ENCODE results near the gene HOXA10. TPM values are rescaled to one million over a fixed set of nuclear protein-coding genes. Genes with fewer than 3 reads are reported as not detected.
A peak's percentile ranks its signal among the peaks of the same experiment; 100 is the strongest.

Gene HOXA10
- polyA plus RNA-seq, 1 donor = 30.3 TPM

DNA sequence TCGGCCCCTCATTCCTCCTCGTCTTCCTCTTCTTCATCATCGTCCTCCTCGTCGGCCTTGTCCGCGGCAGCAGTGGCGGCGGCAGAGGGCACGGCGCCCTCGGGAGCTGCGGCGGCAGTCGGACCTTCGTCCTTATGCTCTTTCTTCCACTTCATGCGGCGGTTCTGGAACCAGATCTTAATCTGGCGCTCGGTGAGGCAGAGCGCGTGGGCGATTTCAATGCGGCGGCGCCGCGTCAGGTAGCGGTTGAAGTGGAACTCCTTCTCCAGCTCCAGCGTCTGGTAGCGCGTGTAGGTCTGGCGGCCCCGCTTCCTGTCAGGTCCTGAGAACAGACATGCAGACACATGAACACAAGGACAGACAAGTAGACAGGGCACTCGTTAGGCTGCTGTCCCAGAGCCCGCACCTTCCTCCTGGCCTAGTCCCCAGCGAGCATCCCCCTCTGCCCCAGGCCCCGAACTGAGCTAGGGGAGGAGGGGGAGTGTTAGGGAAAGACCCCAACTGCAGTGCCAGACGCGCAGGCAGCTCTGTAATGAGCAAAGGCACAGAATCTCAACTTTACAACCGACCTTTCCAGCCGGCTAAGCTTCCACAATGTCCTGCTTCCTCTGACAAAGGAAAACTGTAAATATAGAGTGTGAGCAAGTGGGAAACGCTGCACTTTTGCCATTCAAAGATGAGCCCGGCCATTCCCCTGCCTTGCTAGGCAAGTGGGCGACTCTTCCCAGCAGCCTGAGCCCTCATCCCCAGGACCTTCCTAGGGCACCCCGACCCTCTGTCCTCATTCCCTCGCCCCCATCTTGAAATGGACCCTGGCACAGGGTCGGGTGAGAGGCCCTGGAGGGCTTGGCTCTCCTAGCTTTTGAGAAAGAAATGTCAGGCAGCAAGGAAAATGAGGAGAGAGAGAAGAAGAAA is 19.0 kb downstream of the HOXA10 start:
- no peak for DNase-seq

DNA sequence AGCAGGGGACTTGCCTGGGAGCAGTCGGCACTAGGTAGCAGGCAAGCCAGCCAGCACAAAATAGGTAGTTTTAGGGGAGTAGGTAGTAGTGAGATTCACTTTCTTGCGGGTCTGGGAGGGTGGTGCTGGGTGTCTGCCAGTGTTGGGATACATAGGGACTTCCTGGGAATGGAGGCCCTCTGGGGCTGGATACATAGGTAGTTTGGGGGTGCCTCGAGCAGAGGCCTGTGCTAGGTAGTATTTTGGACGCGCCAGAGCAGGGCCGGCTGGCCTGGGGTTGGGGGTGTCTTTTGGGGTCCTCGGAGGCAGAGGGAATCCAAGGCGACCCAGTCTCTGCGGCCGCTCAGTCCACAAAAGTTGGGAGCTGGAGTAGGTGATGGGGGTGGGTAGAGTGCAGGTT is 19.8 kb downstream of the HOXA10 start:
- no peak for DNase-seq

DNA sequence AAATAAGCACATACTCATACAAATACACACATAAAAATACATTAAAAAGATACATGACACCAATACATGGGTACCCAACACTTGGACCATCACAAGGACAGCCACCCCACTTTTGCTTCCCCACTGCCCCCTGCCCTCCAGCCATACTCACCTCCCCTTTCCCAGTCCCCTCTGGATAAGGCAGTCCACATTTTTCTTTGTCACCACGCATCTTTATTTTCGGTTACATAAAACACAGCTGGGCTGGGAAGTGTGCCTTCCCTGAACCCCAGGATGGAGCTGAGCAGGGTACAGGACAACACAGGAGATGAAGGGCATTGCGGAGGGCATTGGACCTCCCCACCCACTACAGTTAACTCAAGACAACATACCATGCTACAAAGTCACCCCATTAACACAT is 20.6 kb downstream of the HOXA10 start:
- DNase-seq = no peak

DNA sequence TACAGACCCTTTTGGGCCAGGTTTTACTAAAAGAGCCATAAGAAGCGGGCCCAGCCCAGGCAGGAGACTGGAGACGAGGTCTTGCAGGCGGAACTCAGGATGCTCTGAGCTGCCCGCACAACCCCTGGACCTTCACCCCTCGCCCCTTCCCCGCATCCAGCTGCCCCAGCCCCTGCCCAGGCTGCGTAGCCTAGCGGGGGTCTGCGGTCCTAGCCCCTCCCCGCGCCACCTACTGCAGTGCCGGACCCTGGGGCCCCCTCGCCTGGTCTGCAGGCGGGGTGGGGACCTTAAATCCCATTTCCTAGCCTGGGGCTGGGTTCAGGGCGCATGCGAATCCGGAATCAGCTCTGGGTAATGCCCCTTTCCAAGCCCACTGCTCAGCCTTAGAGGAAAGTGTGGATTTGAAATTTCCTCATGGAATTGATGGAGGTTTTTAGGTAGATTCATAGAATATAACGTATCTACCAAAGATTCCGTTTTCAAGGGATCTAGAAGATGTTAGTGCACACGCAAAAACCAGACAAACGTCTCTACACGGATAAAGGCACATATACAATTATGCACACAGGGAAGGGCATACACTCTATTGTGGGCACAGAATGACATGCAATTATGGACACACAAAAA is 21.2 kb downstream of the HOXA10 start:
- no peak for DNase-seq

DNA sequence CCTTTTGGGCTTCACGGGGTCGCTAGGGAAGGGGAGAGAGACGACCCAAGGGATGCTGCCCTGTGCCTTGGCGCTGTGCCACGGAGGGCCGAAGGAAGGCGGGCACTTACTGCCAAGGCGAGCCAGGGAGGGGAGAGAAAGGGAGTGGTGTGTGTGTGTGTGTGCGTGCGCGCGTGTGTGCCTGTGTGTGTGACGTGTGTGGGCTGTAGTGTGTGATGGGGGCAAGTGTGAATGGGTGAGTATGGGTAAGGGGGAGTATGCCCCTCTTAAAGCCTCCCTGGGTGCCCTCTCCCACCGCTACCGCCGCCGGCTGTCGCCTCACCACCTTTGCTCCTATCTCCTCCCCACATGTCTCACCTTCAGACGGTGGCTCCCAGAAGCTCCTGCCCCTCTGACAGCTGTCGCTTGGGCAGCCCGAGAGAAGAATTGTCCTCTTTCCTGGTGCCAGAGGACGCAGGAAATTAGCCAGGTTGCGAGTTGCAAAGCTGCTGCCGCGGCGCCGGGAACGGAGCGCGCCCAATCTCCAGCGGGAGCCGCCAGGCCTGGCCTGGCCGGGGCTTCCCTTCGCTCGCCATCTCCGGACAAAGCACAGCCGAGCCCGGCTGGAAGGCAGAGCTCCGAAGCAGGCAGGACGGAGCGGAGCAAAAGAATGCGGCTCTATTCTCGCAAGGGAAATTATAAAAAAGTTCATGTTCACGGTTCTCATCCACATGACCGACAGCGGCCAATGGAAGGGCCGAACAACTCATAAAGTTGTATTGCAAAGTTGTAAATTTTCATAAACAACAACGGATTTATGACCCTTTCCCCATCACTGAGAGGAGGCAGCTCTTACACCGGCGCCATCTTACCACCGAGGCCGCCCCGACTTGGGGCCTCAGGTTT is 21.9 kb downstream of the HOXA10 start, which contains the start of gene HOXA3:
Gene HOXA3, minus strand, starts transcription at position 653 of the 885 bp plus-strand sequence. CDS start 41,943 bp downstream, outside the sequence.
- DNase-seq = peak; percentile 79

DNA sequence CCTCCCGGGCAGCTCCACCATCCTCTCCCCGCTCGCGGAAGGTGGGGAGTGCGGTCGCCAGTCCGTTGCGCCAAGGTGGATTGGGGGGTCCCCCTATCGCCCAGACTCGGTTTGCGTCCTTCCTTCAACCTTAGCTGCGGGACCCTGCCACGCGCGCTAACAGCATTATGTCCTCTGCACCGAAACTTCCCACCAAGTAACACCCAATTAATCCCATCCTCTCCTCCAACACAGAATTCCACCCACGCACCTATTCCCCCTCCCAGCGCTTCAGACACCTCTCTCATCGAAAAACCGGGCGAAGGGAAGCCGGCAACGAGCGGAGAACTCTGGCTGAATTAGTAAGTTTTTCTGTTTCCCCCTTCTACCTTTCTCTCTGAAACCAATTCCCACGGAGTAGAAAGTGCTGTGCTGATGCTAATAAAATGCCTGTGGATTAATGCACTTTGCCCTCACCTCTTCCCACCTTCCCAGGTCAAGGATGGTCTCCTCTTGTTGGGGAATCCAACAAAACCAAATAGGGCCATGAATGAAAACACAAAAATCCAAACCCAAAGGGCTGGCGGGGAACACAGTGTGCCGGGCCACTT is 22.7 kb downstream of the HOXA10 start:
- DNase-seq = peak; percentile 63

DNA sequence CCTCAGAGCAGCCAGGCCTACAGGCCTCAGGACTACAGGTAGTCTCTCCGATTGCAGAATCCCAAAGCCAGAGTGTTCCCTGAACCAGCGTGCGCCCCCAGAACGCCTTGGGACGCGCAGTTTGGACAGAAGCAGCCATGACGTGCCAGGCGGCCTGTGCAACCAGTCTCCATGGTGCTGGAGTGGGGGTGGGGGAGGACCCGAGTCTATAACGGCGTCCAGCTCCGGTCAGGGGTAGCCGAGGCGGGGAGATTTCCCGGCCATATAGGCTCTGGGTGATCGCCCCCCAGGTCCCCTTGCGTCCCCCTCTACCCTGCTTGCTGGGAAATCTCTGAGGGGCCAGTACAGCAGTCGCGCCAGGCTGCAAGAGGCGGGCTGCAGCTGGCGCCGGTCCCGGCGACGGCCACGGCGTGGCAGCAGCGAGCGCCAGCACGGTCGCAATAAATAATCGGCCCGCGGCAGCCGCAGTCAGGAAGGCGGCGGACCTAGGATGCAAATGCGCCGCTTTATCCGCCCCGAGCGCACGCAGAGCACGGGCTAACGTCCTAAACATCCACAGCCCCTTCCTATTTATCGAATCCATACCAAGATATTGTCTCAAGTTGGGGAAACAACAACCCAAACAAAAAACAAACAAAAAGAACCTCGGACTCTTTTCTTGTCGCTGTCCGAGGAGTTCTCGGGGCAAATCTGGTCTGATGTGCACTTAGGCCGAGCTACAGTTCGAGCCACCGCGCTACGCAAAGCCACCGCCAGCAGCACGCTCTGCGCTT is 23.4 kb downstream of the HOXA10 start:
- peak; percentile 88 for DNase-seq

DNA sequence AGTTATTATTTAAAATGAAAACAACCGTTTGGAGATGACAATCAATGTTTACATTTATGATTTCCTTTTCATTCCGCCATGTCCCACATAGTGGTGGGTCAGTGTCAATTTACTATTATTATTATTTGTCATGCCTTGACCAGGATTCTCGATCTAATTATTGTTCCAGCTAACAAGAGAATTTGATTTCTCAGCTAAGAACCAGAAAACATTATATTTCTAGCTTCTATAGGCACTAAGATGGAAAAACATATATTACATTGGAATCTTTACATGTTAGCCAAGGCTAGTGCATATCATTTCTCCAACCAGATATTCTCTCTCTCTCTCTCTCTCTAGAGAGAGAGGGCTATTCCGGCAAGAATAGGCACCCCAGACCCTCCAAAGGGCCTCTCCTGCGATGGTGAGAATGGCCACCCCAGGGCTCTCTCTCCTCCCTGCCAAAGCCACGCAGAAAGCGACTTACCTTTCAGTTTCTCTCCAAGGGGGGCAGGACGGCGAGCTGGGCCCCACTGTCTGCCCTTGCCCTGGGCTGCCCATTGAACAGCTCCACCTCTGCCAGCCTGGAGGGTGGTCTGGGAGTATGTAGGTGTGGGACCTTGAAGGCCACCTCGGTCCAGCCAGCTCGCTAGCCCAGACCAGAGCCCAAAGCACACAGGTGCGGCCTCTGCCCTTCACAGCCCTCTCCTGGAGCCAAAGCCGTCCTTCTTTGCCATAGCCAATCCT is 24.1 kb downstream of the HOXA10 start:
- DNase-seq = no peak

DNA sequence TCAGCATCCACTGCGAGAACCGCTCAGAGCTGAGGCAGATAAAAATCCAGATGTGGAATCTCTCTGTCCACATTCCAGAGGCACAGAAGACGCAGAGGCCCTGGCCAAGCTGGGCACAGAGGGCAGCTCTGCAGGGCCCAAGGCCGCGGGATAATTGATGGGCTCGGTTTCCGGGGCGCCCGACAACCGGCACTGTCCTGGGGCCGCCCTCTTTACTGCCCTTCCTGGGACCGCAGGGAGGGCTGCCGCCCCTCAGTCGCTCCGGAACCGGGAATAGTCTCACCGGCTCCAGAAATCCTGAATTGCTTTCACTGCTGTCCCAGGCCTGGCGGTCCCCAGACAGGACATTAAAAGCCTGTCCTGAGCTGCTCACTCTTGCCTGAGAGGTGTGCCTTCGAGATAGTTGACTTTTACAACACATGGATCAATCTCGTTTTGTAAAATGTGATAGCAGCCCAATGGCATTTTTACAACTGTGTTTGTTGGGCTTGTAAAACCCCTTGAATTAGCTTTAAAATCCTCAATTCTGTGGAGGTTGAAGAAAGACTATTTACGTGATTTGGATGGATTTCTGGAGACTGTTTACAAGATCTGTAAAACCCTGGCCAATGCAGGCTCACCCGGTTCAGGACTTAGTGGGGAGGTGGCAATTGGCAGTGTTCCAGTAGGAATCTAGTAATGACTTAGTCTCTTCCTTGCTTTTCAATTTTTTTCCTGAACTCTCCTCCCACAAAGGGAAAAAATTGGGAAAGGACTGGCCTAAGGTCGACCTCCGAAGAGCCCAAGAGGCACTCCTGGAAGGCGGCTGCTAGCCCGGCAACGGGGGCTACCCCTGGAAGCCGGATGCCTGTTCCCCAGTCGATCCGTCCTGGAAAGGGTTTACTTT is 25.1 kb downstream of the HOXA10 start:
- DNase-seq = no peak

DNA sequence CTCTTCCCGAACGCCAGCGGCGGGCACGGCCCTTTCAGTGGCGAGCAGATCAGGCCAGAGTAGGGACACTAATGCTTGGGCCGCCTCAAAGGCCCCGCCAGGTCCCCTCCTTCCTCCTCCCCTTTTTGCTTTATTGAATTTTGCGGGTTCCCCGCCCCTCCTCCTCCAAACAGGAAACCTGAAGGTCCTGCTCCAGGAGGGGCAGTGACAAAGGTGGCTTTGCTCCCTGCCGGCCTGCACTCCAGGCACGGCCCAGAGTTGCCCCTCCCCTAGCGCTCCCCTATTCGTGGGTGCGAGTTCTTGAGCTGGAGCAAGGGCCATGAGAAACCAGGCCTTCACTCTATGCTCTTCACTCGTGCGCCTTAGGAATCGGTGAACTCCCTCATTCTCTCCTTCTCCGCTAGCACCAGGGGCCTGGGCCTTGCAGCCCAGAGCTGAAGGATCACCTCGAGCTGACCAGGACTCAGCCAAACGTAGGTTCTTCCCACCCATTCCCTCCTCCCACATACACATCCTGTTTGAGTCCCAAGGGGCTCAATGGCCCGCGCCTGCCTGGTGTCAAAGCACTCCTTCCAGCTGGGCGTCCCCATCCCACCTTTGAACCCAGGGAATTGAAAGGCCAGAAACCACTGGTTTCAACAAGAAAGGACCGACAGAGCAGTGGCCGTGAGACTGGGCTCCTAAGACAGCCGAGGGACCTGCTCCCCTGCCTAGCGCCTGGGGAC is 25.9 kb downstream of the HOXA10 start:
- no peak for DNase-seq

DNA sequence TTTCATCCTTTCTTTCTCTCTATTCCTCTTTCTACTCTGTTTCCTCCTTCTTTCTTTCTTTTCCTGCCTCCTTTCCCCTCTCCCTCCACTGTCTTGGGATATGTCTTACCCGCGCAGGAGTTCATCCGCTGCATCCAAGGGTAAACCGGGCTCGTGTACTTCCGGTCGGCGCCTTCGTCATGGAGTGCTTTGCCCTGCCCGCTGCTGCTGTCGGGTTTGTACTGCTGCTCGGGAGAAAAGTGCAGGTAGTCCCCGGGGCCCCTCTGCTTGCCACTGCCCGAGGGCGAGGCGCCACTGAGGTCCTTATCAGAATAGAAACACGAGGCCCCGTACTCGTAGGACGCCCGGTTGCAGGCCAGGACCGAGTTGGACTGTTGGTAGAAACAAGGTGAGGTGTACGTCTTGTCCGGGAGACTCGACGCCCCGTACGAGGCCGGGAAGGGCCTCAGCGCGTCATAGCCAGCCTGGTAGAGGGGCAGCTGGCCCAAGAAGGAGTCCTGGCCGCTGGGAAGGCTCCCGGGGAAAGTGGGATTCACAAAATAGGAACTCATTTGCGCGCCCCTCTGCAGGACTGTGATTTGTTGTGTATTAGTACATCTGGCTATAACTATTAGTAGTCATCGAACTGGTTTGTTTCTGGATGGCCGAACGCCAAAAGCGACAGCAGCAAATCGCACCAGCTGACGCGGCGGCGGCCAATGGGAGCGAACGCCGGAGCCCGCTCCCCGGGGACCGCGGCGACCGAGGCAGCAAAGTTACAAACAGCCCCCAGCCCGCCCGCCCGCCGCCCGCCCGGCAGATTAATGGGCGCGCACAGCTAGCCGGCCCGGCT is 26.7 kb downstream of the HOXA10 start, which contains the start of gene HOXA6:
Gene HOXA6, minus strand, starts transcription at position 576 of the 832 bp plus-strand sequence. Its CDS starts 25 bp downstream, at position 551.
- no peak for DNase-seq

DNA sequence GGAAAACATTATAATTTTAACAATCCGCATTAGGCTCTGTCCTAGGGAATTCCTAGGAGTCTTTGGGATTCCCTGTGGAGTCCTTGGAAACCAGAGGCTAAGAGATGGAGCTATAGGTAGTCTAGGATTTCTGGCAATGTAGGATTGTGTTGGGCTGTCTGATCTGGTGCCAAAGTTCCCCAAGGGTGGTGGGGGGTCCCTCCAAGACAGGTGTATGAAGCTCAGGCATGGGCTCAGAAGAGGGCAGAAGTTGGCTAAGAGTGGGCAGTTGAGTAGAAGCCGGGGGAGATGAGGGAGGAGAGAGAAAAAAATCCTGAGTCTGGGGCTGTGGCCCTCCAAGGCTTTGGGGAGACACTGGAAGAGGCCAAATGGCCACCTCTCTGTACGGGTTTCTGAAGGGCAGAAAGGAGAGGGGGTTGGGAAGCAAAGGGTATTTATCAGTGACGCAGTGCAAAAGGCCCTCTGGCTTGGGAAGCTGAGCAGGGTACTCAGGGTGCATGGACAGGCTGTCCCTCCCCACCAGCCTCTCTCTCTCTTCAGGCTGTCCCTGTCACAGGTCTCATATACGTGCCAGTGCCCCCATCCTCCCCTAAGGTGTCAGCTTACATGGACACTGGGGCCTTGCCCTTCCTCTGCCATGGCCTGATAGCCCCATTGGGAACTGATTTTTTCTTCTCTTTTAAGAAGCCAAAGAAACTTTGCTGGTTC is 27.5 kb downstream of the HOXA10 start:
- DNase-seq = no peak

DNA sequence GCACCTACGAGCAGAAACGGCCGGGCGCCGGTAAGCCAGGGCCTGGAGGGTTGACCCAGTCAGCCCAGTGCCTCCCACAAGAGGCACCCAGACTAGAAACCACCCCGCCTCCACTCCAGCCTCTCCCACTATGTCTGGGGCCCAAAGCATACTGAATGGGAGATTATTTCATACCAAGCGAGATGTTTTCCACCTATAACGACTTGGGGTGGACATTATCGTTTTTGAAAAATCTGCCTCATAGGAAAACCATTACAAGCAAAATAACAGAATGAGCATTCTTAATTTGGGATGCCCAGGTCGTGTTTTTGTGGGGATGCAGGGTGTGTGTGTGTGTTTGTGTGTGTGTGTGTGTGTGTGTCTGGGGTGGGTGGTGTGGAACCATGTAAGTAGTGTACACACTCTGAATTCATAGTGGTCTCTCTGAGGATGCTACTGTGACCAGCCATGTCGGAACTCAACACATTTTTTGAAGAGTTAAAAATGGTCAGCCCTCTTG is 28.2 kb downstream of the HOXA10 start:
- no peak for DNase-seq

DNA sequence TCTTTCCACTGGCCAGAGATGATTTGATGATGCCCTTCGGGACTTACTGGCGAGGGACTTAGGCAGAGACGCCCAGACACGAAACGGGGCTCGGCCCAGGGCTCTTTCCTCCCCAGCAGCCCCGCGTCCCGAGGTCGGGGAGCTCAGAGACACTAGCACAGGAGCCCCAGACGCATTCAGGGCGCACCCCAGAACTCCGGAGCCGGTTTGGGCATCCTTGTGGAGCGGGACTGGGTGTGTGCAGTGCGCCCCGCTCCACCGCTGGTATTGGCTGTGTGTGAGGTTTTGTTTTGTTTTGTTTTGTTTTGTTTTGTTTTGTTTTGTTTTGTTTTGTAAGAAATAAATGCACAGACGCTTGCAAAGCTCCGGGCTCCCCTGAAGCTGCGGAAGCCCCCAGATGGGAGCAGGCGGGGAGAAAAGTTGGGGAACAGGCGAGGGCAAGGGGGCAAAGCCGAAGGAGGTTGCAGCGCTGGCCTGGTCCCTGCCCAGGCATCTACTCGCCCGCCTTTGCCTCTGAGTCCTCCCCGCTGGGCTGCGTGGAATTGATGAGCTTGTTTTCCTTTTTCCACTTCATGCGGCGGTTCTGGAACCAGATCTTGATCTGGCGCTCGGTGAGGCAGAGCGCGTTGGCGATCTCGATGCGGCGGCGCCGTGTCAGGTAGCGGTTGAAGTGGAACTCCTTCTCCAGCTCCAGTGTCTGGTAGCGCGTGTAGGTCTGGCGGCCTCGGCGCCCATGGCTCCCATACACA is 28.8 kb downstream of the HOXA10 start:
- DNase-seq = no peak

DNA sequence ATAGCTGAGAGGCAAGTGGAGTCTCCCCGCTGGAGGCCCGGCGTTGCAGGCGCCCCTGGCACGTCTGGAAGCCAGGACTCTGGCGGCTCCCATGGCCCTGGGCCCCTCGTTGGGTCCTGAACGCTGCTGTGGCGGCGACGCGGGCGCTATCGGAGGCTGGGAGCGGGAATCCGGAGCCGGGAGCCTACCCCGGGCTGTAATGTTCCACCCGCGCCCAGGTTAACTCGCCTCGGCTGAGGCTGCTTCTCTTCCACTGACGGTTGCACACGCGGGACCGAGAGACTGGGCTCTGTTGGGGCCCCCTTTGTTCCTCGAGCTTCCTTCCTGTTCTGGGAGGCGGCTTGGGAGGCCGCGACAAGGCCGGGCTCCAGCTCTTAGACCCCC is 29.3 kb downstream of the HOXA10 start:
- no peak for DNase-seq
